Measurements from ENCODE around the gene PCNT.
A peak's percentile ranks its signal among the peaks of the same experiment; 100 is the strongest.

The PCNT gene

GRCh38 chr21:46452710-46453109 lies 128.8 kb downstream of the PCNT start:
- TF ChIP-seq CTCF (IDR thresholded peaks at IDR 0.05; ENCODE audit: borderline replicate concordance, insufficient read depth, low read depth, low read length): no peak
- H3K4me3 ChIP-seq (ENCODE audit: low read depth, low read length): no peak overlapping the region

- TF ChIP-seq CTCF (IDR thresholded peaks at IDR 0.05; ENCODE audit: borderline replicate concordance, insufficient read depth, low read depth, low read length): no peak
- no peak overlapping the region for H3K4me3 ChIP-seq (ENCODE audit: low read depth, low read length)
Observed at GRCh38 chr21:46454142-46454541, 130.2 kb downstream of the PCNT start.

DNA sequence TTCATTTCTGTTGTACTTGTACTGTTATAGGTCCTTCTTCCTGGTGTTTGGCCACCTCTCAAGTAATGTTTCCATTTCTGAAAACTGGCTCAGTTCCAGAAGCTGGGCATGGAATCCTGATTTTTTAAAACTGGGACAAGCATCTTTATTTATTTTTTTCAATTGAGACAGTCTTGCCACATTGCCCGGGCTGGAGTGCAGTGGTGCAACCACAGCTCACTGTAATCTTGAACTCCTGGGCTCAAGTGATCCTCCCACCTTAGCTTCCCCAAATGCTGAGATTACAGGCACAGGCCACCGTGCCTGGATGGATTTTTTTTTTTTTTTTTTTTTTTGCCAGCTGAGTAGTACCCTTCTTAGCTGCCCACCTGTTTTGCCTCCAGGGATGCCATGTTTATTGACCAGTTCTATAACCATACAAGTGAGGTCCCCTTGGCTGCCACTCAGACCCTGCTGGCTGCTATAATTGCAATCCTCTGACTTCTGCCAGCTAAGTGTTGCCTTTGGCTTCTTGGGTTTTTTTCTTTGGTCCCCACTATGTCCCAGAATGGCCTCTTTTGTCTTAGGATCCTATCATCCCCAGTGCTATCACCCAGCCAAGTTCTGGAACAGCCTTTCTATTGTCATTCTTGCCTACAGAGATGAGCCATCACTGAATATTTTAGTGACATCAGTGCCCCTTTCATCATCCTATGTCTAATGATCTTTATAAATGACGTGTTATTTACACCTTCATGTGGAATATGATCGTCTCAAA lies 130.9 kb downstream of the PCNT start:
- TF ChIP-seq CTCF (IDR thresholded peaks at IDR 0.05; ENCODE audit: borderline replicate concordance, insufficient read depth, low read depth, low read length): no peak
- no peak overlapping the region for H3K4me3 ChIP-seq (ENCODE audit: low read depth, low read length)

DNA sequence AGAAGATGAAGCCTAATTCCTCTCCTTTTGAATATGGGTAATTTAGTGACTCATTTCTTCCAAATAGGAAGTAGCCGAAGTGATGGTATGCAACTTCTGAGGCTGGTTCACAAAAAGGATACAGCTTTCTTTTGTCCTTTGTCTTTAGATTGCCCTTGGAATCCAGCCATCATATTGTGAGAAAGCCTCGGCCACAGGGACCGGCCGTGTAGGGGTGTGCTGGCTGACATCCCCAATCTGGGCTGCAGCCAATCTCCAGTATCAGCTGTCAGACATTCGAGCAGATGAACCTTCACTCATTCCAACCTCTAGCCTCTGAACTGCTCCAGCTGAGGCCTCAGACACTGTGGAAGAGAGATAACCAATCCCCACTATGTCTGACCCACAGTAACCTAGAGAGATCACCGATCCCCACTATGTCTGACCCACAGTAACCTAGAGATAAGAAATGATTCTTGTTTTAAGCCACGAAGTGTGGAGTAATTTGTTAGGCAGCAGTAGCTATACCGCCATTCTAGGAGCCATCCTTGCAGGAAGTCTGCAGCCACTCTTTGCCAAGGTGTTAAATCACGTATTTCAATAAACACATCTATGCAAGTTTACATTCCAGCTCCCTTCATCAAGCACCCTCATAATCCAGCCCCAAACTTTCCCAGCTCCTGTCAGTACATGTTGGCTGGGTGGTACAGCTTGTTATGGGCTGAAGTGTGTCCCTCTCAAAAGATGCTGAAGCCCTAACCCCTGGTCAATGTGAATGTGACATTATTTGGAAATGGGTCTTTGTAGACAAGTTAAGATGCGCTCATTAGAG lies 131.8 kb downstream of the PCNT start:
- TF ChIP-seq CTCF (IDR thresholded peaks at IDR 0.05; ENCODE audit: borderline replicate concordance, insufficient read depth, low read depth, low read length): no peak
- no peak overlapping the region for H3K4me3 ChIP-seq (ENCODE audit: low read depth, low read length)

- no peak overlapping the region for H3K4me3 ChIP-seq (ENCODE audit: low read depth, low read length)
- TF ChIP-seq CTCF (IDR thresholded peaks at IDR 0.05; ENCODE audit: borderline replicate concordance, insufficient read depth, low read depth, low read length): no peak
Observed at GRCh38 chr21:46456750-46457149, 132.8 kb downstream of the PCNT start.

DNA sequence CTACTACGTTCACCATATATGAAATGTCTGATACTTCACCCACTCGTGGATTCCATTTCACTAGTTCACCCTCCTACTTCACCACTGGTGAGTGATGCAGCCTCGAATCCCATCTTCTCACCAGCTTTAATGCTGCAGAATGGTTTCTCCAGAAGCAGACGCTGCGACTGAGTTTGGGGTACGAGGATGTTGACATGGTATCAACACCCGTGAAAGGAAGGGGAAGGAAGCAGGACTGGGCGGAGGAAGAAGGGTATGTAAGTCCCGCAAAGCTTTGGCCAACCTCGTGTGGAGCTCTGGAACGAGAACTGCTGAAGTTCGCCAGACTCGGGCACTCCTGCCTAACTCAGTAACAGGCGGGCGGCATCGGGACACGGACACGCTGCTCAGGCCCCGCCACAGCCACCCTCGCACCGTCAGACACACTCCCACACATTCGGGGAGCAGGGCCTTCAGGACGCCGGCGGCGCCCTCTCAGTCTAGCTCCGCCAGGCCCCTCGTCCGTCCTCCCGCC lies 133.9 kb downstream of the PCNT start:
- peak overlapping the region; percentile 80 for H3K4me3 ChIP-seq (ENCODE audit: low read depth, low read length)
- TF ChIP-seq CTCF (IDR thresholded peaks at IDR 0.05; ENCODE audit: borderline replicate concordance, insufficient read depth, low read depth, low read length): no peak

Measured in GM12875 (cell line).